Neural progenitor cell (in vitro differentiated cells): ENCODE measurements around the gene NEU2. TPM values are rescaled to one million over a fixed set of nuclear protein-coding genes. Genes with fewer than 3 reads are reported as not detected.

Experiments
- DNase-seq: peaks from one replicate; pipeline ENCODE4 v3.0.0-alpha.2; 2016; ENCODE audit warnings: low spot score
- H2AFZ ChIP-seq: fragments of 200-600 bp; sonication (generic); replicated peaks from 2 replicates; pipeline ENCODE4 v1.6.1; 2016; ENCODE audit warnings: antibody characterized with exemption
- H3F3A ChIP-seq: fragments of 200-600 bp; sonication (generic); 2 replicates; pipeline ENCODE4 v1.6.1; 2016; ENCODE audit warnings: antibody characterized with exemption, low read depth
- H3K27ac ChIP-seq: fragments of 200-600 bp; sonication (generic); 2 replicates; pipeline ENCODE4 v1.5.1; 2016; ENCODE audit warnings: mild to moderate bottlenecking
- H3K27me3 ChIP-seq: fragments of 200-600 bp; sonication (generic); 2 replicates; pipeline ENCODE4 v1.6.1; 2016; ENCODE audit warnings: mild to moderate bottlenecking, moderate library complexity
- H3K36me3 ChIP-seq: fragments of 200-600 bp; sonication (generic); 2 replicates; pipeline ENCODE4 v1.5.1; 2016
- H3K4me1 ChIP-seq: fragments of 200-600 bp; sonication (generic); 2 replicates; pipeline ENCODE4 v1.6.1; 2016; ENCODE audit warnings: mixed run types
- H3K4me2 ChIP-seq: fragments of 200-600 bp; sonication (generic); 2 replicates; pipeline ENCODE4 v1.6.1; 2016
- H3K4me3 ChIP-seq: fragments of 200-600 bp; sonication (generic); 2 replicates; pipeline ENCODE4 v1.5.1; 2016
- H3K79me2 ChIP-seq: fragments of 200-600 bp; sonication (generic); 2 replicates; pipeline ENCODE4 v1.6.1; 2016; ENCODE audit warnings: low read depth
- H3K9ac ChIP-seq: fragments of 200-600 bp; sonication (generic); 2 replicates; pipeline ENCODE4 v1.6.1; 2016
- H3K9me3 ChIP-seq: fragments of 200-600 bp; sonication (generic); 2 replicates; pipeline ENCODE4 v1.5.1; 2016; ENCODE audit warnings: low read depth
- H4K20me1 ChIP-seq: fragments of 200-600 bp; sonication (generic); 2 replicates; pipeline ENCODE4 v1.6.1; 2016; ENCODE audit warnings: low read depth
- H3K27ac Mint-ChIP-seq: 3 replicates; pipeline ENCODE4 v1.8.0; 2021; ENCODE audit warnings: mixed read lengths
- H3K27me3 Mint-ChIP-seq: 2 replicates; pipeline ENCODE4 v1.8.0; 2022; ENCODE audit warnings: low read depth, mild to moderate bottlenecking, inconsistent platforms, moderate library complexity, mixed read lengths; ENCODE audit not compliant: insufficient read depth
- H3K36me3 Mint-ChIP-seq: 3 replicates; pipeline ENCODE4 v1.8.0; 2021; ENCODE audit warnings: mixed read lengths
- H3K4me1 Mint-ChIP-seq: 3 replicates; pipeline ENCODE4 v1.8.0; 2021; ENCODE audit warnings: mixed read lengths
- H3K4me3 Mint-ChIP-seq: 3 replicates; pipeline ENCODE4 v1.8.0; 2021; ENCODE audit warnings: mild to moderate bottlenecking, moderate library complexity, mixed read lengths
- H3K9me3 Mint-ChIP-seq: 3 replicates; pipeline ENCODE4 v1.8.0; 2020; ENCODE audit warnings: mixed read lengths
- CTCF ChIP-seq: fragments of 200-600 bp; sonication (generic); IDR thresholded peaks from 2 replicates; pipeline ENCODE4 v1.5.1; 2017; ENCODE audit warnings: antibody characterized with exemption, mild to moderate bottlenecking
- EZH2 ChIP-seq: fragments of 200-600 bp; sonication (generic); IDR thresholded peaks from 2 replicates; pipeline ENCODE4 v1.6.1; 2017; ENCODE audit warnings: antibody characterized with exemption, mild to moderate bottlenecking, moderate library complexity
- EZH2phosphoT487 ChIP-seq: fragments of 200-600 bp; sonication (generic); IDR thresholded peaks from 2 replicates; pipeline ENCODE4 v1.6.1; 2017; ENCODE audit warnings: antibody characterized with exemption
- total RNA-seq: library from RNA; depleted of rRNA; stranded (reverse); fragments of >200 nt; gene quantifications from 2 replicates; pipeline ENCODE4 v1.2.3, GENCODE V29; 2015; ENCODE audit warnings: low replicate concordance

NEU2 gene
- total RNA-seq, 1 donor from 2014 or later: not detected

- no peaks in the 10 kb centered on the region for H3K79me2 ChIP-seq
- no peak overlapping the region for H3K4me3 ChIP-seq
- H3K27ac ChIP-seq: no peak overlapping the region
- H3K27me3 ChIP-seq: no peaks in the 10 kb centered on the region
- no peak for TF ChIP-seq EZH2
- no peak for TF ChIP-seq EZH2phosphoT487
- no peak for TF ChIP-seq CTCF
- no peaks in the 10 kb centered on the region for H4K20me1 ChIP-seq
- H3K9me3 ChIP-seq: no peaks in the 10 kb centered on the region
- Mint-ChIP-seq H3K4me1 (no peaks in the 10 kb centered on the region), H3K36me3 (no peaks in the 10 kb centered on the region), H3K4me3 (no peak overlapping the region), H3K27me3 (no peaks in the 10 kb centered on the region), H3K27ac (no peak overlapping the region), H3K9me3 (peaks cover 5% of the 10 kb centered on the region)
- H3K4me1 ChIP-seq: peaks cover 12% of the 10 kb centered on the region
- H3F3A ChIP-seq: no peaks in the 10 kb centered on the region
- no peak overlapping the region for H3K4me2 ChIP-seq
- DNase-seq: no peak
- H3K9ac ChIP-seq: no peak overlapping the region
- H2AFZ ChIP-seq: peak overlapping the region; percentile 91
- H3K36me3 ChIP-seq: no peaks in the 10 kb centered on the region
Observed at GRCh38 chr2:233075966-233076339, 43.5 kb downstream of the NEU2 start.

- Histone ChIP-seq H3K27ac (no peak overlapping the region), H3K9me3 (no peaks in the 10 kb centered on the region), H2AFZ (no peak overlapping the region), H3K9ac (no peak overlapping the region), H3K4me3 (no peak overlapping the region), H3K4me1 (peaks cover 12% of the 10 kb centered on the region), H3K27me3 (no peaks in the 10 kb centered on the region), H3K36me3 (no peaks in the 10 kb centered on the region), H3K79me2 (no peaks in the 10 kb centered on the region), H3K4me2 (no peak overlapping the region), H4K20me1 (no peaks in the 10 kb centered on the region), H3F3A (no peaks in the 10 kb centered on the region)
- Mint-ChIP-seq H3K9me3 (peaks cover 3% of the 10 kb centered on the region), H3K27me3 (no peaks in the 10 kb centered on the region), H3K27ac (no peak overlapping the region), H3K4me1 (no peaks in the 10 kb centered on the region), H3K36me3 (no peaks in the 10 kb centered on the region), H3K4me3 (no peak overlapping the region)
- no peak for DNase-seq
- no peak for TF ChIP-seq CTCF
- no peak for TF ChIP-seq EZH2
- no peak for TF ChIP-seq EZH2phosphoT487
Observed at GRCh38 chr2:233076749-233077148, 44.3 kb downstream of the NEU2 start.

GRCh38 chr2:233079473-233079877 is 47.0 kb downstream of the NEU2 start:
- Mint-ChIP-seq H3K4me1 (peaks cover 21% of the 10 kb centered on the region), H3K27me3 (peaks cover 5% of the 10 kb centered on the region), H3K36me3 (no peaks in the 10 kb centered on the region), H3K27ac (no peak overlapping the region), H3K9me3 (no peaks in the 10 kb centered on the region), H3K4me3 (no peak overlapping the region)
- no peak overlapping the region for H2AFZ ChIP-seq
- no peak for DNase-seq
- TF ChIP-seq EZH2phosphoT487: no peak
- no peak for TF ChIP-seq EZH2
- no peak for TF ChIP-seq CTCF
- no peak overlapping the region for H3K9ac ChIP-seq
- no peak overlapping the region for H3K4me3 ChIP-seq
- peaks cover 7% of the 10 kb centered on the region for H3K27me3 ChIP-seq
- H3K27ac ChIP-seq: no peak overlapping the region
- H3K79me2 ChIP-seq: no peaks in the 10 kb centered on the region
- H3K4me2 ChIP-seq: no peak overlapping the region
- H3K4me1 ChIP-seq: peaks cover 29% of the 10 kb centered on the region
- H3F3A ChIP-seq: peaks cover 3% of the 10 kb centered on the region
- no peaks in the 10 kb centered on the region for H3K9me3 ChIP-seq
- no peaks in the 10 kb centered on the region for H3K36me3 ChIP-seq
- no peaks in the 10 kb centered on the region for H4K20me1 ChIP-seq
